SIG-M5 treated with dmso at 0.1 percent for 504 hours (cell line): ENCODE data around the gene CIT.
A peak's percentile ranks its signal among the peaks of the same experiment; 100 is the strongest.
"Not testable (repeated sequence)": the region's sequence is repeated elsewhere in the genome, so short reads cannot be mapped to it uniquely, and the experiment has no call there.

ENCODE experiments used
- DNase-seq: peaks from one replicate; lab custom pipeline; 2025; ENCODE audit not compliant: unreplicated experiment; lab: John Stamatoyannopoulos, UW

The CIT gene, protein sequence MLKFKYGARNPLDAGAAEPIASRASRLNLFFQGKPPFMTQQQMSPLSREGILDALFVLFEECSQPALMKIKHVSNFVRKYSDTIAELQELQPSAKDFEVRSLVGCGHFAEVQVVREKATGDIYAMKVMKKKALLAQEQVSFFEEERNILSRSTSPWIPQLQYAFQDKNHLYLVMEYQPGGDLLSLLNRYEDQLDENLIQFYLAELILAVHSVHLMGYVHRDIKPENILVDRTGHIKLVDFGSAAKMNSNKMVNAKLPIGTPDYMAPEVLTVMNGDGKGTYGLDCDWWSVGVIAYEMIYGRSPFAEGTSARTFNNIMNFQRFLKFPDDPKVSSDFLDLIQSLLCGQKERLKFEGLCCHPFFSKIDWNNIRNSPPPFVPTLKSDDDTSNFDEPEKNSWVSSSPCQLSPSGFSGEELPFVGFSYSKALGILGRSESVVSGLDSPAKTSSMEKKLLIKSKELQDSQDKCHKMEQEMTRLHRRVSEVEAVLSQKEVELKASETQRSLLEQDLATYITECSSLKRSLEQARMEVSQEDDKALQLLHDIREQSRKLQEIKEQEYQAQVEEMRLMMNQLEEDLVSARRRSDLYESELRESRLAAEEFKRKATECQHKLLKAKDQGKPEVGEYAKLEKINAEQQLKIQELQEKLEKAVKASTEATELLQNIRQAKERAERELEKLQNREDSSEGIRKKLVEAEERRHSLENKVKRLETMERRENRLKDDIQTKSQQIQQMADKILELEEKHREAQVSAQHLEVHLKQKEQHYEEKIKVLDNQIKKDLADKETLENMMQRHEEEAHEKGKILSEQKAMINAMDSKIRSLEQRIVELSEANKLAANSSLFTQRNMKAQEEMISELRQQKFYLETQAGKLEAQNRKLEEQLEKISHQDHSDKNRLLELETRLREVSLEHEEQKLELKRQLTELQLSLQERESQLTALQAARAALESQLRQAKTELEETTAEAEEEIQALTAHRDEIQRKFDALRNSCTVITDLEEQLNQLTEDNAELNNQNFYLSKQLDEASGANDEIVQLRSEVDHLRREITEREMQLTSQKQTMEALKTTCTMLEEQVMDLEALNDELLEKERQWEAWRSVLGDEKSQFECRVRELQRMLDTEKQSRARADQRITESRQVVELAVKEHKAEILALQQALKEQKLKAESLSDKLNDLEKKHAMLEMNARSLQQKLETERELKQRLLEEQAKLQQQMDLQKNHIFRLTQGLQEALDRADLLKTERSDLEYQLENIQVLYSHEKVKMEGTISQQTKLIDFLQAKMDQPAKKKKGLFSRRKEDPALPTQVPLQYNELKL (N-terminal part only)

DNA sequence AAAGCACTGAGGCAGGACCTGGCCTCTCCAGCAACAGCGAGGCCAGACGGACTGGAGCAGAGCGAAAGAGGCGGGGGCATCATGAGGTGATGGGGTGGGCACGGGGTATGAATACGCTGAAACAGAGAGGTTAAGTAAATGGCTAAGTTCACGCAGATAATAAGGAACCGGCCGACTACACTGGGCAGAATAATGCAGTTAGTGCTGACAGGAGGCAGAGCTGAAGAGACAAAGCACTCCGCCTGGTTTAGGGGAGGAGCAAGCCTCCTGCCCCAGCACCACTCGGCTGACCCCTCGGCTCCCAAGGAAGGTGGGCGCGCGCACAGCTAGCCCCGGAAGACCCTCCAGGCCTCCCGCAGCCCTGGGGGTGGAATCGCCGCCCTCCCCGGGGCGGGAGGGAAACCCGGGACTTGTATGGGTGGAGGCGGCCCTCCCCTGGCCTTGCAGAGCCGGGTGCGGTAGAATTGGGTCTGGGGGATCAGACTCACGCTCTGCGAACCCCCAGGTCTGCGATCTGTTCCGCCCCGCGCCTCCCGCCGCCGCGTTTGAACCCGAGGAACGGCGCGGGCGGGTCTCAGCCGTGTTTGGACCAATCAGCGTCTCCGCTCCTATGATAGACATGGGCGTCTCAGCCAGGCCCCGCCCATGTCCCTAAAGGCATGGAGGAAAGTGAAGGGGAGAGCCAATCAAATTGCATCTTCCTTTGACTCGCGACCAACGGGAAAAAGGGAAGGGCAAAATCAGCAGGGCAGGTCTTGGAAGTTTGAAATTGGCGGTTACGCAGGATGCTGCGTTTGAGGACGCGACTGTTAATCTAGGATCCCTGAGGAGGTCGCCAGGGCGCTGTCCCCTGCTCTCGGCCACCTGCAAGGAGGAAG lies at the start of gene CIT:
Gene CIT (minus strand): TSS at position 560 of the 878 bp plus-strand sequence. CDS start 1,152 bp downstream, outside the sequence.
- peak; percentile 98 for DNase-seq

DNA sequence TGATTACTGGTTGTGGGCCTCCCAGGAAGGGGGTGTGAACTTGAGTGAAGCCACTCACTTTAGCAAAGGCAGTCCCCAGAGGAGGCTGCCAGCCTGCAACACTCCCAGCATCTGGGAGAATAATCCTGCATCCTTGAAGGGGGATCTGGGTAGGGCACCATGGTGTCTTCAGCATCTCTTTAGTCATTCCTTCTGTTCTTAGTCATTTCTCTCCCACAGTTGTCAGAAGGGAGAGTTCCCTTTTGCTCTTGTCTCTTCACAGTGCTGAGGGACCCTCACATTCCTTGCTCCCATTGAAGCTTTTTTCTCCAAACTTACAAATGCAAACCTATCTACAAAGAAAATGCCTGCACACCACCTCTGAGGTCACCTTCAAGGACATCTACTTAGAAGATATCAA lies 48.1 kb upstream of the CIT start:
- no peak for DNase-seq

DNA sequence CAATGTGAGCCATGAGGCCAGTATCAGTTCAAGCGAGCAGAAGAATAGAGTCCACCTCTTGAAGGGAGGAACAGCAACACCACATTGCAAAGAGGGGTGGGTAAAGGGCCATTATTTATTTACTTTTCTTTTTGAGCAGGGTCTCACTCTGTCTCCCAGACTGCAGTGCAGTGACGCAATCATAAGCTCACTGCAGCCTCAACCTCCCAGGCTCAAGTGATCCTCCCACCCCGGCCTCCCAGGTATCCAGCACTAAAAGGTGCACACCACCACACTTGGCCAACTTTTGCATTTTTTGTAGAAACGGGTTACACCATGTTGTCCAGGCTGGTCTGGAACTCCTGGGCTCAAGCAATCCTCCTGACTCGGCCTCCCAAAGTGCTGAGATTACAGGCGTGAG lies 42.9 kb upstream of the CIT start:
- DNase-seq = no peak

DNA sequence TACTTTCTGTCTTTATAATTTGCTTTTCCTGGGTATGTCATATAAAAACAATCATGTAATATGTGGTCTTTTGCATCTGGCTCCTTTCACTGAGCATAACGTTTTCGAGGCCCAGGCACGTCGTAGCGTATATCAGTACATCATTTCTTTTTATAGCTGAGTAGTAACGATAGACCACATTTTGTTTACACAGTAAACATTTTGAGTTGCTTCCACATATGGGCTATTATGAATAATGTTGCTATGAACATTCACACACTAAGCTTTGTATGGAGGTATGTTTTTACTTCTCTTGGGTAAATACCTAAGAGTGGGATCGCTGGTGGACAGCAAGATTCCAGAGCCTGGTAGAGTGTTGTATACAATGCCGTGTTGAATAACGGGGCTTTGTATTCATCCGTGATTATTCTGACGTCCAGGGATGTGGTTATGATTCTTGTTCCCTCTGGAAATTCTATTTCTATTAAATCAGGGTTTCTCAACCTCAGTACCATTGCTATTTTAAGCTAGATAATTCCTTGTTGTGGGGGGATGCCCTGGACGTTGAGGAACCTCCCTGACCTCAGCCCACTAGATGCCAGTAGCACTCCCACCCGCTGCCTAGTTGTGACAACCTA lies 38.9 kb upstream of the CIT start:
- DNase-seq = no peak

DNA sequence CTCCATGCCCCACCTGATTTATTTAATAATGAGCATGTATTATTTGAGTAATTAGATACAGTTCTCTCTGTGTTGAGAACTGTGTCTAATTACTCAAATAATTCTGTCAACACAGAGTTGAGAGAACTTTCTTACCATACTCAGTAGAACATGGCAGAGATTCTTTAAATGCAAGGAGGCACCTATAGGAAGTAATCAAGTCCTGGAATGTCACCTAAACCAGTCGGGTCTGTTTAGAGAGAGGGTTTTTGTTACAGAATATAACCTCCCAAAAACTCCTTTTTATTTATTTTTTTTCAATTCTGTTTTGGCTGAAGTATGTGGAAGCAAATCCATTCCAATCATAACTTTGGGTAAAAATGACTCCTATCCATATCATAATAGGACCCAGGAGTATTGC lies 37.5 kb upstream of the CIT start:
- DNase-seq = no peak

DNA sequence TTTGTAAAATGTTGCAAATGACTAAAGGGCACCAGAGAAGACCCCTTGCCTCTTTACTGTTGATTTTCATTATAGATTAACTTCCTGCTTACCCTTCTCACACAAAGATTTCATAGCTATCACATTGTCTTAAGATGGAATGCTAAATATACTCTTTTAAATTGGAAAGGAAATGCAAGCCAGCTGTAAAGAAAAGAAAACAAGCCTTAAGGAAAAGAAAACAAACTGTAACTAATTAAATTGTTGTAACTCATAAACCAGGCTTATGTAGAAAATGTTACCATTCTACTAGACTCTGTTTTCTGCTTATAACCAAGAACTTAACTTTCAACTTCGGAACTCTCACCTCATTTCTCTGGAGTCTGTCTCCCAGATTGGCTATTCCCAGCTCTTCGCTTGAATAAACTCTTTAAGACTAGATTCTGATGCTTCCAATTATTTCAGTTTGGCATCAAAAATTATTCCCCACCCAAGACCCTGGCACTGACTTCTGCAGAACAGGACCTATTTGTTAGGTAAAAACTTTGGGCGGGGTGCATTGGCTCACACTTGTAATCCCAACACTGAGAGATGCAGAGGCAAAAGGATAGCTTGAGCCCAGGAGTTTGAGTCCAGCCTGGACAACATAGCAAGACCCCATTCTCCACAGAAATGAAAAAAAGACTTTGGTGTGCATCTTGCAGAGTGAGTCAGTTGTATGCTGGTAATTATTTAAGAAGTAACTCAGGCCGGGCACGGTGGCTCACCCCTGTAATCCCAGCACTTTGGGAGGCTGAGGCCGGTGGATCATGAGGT lies 36.6 kb upstream of the CIT start:
- no peak for DNase-seq

DNA sequence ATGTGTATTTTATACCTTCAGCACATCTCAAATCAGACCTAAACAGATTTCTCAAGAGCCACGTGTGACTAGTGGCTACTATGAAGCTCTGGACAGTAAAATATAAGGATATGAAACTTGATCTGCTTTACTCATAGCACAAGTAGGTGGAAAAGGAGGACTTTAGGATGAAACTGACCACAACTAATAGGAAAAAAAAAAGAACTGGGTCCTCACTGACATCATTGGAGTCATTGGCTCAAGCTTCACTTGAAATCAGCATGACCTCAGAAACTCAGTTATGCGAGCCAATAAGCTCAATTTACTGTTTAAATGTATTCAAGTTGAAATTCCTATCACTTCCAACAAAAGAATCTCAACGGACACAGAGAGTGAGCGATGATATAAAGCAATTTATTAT lies 34.1 kb upstream of the CIT start:
- DNase-seq = no peak

DNA sequence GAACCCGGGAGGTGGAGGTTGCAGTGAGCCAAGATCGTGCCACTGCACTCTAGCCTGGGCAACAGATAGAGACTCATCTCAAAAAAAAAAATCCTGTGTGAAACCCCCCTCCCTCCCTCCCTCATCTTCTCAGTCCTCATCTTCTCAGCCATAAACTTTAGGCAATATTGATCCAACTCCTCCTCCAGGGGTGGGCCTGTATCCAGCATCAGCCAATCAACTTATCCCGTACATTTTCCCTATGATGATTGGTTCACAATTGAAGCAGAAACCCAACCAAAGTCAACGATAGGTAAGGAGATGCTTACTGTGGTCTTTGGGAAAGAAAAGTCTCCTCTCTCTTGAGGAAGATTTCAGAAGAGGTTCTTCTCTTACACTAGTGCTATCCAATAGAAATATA lies 33.5 kb upstream of the CIT start:
- DNase-seq = no peak

DNA sequence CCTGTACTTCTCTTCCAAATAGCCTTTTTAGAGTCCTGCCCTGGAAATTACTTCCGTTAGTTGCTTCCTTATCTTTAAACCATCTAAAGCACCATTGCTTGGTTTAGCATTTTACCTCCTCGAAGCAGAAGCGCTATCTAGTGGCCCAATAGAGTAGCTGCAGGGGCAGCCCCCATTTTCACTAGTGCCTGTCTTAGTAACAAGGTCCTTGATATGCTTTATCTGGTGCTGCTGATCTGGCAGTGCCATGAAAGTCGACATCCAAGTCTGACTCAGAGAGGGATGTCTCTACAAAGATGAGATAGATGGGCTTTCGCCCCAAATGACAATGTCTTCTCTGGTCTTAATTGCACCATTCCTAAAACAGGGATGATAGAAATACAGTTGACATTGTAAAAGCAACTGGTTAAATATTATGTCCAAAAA lies 25.0 kb upstream of the CIT start:
- DNase-seq = peak; percentile 94

DNA sequence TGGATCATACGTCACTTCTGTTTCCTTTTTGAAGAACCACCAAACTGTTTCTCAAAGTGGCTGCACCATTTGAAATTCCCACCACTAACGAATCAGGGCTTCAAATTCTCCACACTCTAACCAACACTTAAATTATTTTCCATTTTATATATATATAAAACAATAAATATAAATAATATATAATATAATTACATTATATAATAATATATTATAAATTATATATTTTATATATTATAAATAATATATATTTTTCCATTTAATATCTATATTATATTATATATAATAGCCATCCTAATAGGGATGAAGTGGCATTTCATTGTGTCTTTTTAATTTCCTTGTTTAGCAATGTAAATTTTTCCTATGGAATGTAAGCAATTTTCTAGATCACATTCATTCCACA lies 24.6 kb upstream of the CIT start:
- no peak for DNase-seq

DNA sequence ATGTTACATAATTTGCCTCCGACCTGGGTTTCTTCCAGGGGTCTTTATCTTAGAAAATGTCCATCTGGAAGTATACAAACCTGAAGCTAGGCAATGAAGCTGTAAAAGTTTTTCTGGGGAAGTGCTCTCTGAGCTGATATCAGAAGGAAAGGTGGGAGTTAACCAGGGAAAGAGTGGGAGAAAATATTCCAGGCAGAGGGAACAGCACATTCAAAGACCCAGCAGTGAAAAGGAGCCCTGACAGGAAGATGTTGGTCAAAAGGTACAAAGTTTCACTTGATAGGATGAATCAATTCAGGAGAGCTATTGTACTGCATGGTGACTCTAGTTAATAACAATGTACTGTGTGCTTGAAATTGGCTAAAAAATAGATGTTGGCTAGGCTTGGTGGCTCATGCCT lies 17.8 kb upstream of the CIT start:
- no peak for DNase-seq

DNA sequence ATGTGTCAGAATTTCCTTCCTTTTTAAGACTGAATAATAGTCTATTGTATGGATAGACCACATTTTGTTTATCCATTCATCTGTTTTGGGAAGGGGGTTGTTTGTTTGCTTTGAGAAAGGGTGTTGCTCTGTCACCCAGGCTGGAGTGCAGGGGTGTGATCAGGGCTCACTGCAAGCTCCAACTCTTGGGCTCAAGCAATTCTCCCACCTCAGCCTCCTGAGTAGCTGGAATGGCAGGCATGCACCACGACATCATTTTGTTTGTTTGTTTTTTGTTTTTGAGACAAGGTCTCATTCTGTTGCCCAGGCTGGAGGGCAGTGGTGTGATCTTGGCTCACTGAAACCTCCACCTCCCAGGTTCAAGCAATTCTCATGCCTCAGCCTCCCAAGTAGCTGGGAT lies 15.5 kb upstream of the CIT start:
- not testable (repeated sequence) for DNase-seq

DNA sequence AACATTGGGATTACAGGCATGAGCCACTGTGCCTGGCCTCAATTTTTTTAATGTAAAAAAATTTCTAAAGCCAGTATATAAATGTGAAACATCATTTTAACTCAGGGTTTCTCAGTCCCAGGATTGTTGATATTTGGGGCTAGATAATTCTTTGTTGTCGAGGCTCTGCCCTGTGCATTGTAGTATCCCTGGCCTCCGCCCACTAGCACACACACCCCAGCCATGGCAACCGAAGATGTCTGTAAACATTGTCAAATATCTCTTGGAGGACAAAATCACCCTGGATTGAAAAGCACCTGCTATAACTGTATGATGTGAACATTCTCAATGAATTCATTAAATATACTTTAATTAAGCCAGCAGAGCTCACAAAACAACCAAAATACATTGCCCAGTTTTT lies 8.4 kb upstream of the CIT start:
- no peak for DNase-seq

DNA sequence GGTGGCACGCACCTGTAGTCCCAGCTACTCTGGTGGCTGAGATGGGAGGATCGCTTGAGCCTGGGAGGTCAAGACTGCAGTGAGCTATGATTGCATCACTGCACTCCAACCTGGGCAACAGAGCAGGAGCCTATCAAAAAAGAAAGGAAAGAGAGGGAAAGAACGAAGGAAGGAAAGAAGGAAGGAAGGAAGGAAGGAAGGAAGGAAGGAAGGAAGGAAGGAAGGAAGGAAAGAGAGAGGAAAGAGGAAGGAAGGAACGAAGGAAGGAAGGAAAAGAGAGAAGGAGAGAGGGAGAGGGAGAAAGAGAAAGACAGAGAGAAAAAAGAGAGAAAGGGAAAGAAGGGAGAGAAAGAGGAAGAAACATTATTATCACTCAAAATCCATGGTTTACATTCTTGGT lies 6.7 kb upstream of the CIT start:
- not testable (repeated sequence) for DNase-seq

DNA sequence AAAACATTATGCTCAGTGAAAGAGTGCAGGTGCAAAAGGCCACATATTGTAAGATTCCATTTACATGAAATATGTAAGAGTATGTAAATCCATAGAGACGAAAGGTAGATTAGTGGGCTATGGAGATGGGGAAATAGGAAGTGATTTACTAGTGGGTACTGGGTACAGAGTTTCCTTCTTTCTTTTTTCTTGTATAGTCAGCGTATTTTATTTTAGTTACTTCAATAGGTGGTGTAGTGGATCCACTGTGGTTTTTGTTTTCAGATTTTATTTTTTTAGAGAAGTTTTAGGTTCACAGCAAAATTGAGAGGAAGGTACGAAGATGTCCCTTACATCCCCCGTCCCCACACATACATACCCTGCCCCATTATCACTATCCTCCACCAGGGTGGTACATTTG lies 6.1 kb upstream of the CIT start:
- no peak for DNase-seq

DNA sequence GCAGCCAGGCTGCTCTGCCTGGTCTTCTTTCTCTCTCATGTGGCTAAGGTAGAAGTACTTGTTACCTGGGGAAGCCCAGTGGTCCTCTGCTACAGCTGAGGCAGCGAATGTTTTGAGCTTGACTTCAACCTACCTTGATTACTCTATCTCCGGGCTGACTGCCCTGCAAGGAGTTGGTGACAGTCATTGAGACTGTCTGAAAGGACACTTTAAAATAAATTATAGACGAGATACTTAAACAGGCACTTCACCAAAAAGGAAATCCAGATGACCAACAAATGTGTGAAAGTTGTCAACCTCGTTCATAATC lies 474 bp upstream of the CIT start:
- no peak for DNase-seq

DNA sequence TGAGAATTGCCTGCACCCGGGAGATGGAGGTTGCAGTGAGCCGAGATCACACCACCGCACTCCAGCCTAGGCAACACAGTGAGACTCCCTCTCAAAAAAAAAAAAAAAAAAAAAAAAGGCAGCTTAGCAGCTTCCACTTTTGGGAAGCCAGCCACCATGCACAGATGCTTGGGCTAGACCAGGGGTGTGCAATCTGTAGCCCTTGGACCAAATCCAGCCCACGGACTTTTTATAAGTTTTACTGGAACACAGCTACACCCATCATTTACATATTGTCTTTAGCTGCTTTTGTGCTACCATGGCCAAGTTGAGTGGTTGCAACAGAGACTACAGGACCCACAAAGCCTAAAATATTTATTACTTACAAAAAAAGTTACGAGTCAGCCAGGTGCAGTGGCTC lies 6.7 kb downstream of the CIT start:
- no peak for DNase-seq

DNA sequence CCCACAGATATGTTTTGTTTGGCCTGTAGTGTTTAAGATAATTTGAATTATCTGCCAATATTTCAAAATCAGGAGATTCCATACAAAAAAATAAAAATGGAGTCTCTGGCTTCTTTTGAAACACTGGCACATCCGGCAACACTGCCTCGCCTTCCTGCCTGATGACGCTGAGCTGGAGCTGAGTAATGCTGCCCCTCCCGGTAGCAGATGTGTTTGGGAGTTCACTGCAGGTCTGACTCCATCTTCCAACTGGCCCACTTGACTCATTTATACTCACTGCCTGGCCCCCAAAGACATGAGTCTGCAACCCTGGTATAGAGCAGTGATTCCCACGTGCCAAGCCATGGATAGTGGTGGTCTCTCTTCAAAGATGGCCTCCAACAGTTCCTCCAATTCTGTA lies 7.4 kb downstream of the CIT start:
- DNase-seq = no peak

DNA sequence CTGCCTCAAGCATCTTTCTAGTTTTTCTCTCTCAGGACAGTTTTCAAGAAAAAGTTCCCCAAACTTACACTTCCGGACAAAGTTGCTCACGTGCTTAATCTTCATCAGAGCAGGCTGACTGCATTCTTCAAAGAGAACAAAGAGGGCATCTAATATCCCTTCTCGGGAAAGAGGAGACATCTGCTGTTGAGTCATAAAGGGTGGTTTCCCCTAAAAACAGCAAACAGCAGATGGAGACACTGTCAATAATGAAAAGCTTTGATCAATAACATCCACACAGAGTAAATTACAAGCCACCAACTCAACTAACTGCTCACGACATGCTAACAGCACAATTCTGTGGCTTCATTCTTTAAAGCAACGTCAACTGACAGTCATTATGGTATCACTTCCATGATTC lies 8.1 kb downstream of the CIT start:
- DNase-seq = no peak
